Ectodermal cell (in vitro differentiated cells): ENCODE measurements around the gene INPP5A.
"Not testable (repeated sequence)": the region's sequence is repeated elsewhere in the genome, so short reads cannot be mapped to it uniquely, and the experiment has no call there.

Source experiments
- H3K27ac ChIP-seq: 2 replicates; pipeline ENCODE4 v1.7.0; 2013; ENCODE audit warnings: mild to moderate bottlenecking, low read depth, low read length; ENCODE audit not compliant: insufficient read depth, poor library complexity, severe bottlenecking
- H3K27me3 ChIP-seq: 2 replicates; pipeline ENCODE4 v1.7.0; 2013; ENCODE audit warnings: mild to moderate bottlenecking, low read length; ENCODE audit not compliant: insufficient read depth, control insufficient read depth, poor library complexity, severe bottlenecking
- H3K36me3 ChIP-seq: one replicate; pipeline ENCODE4 v1.7.0; 2013; ENCODE audit warnings: low read length; ENCODE audit not compliant: control insufficient read depth, insufficient read depth
- H3K4me1 ChIP-seq: one replicate; pipeline ENCODE4 v1.7.0; 2013; ENCODE audit warnings: low read length; ENCODE audit not compliant: control insufficient read depth, insufficient read depth
- H3K4me3 ChIP-seq: 2 replicates; pipeline ENCODE4 v1.7.0; 2013; ENCODE audit warnings: low read depth, low read length, control low read depth; ENCODE audit not compliant: insufficient read depth
- H3K9me3 ChIP-seq: 2 replicates; pipeline ENCODE4 v1.7.0; 2013; ENCODE audit warnings: mild to moderate bottlenecking, low read length, moderate library complexity; ENCODE audit not compliant: control insufficient read depth
- WGBS, 2 experiments: methylation state at CpG; one replicate each; pipeline ENCODE4 v1.1.7; 2013; ENCODE audit warnings: missing lambda C conversion rate in 2 of 2; 5-methylcytosine and 5-hydroxymethylcytosine counted together

The INPP5A gene

DNA sequence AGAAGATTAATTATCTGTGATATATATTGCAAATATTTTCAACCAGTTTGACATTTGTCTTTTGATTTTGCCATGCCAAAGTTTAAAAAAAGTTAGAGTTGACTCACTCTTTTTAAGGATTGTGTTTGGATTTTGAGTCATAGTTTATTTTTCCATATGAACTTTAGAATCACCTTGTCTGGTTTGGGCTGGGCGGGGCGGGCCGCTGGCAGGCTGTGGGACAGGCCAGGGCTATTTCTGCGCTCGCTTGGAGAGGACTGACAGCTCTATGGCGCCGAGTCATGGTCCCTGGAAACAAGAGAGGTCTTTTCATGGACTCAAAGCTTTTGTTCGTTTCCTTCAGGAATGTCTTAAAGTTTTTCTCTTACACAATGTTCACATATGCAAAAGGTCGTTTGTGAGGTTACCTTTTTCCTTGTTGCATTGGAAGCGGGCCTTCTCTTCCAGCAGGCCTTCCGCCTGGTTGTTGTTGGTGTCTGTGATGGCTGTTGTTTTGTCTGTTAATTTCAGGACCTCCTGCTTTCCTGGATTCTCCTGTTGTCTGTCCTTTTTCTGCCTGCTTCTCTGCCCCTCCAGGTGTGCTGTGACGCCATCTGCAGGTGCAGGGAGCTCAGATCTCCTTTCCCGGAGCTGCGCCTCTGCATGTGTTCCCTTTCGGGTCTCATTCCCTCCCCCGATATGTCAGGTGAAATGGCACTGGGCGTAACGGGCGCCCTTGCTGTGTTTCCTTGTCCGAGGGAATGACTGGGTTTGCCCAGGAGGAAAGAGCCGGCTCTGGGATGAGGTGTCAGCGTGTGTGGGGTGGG lies 53.8 kb downstream of the INPP5A start:
- WGBS, 2 experiments, result 79 to 80% methylated on average over 22 of the region's 22 CpGs
- H3K36me3 ChIP-seq, result no peaks in the 10 kb centered on the region
- H3K9me3 ChIP-seq, result no peaks in the 10 kb centered on the region
- no peak overlapping the region for H3K4me3 ChIP-seq
- no peak overlapping the region for H3K27ac ChIP-seq
- H3K4me1 ChIP-seq, result no peaks in the 10 kb centered on the region
- no peaks in the 10 kb centered on the region for H3K27me3 ChIP-seq

DNA sequence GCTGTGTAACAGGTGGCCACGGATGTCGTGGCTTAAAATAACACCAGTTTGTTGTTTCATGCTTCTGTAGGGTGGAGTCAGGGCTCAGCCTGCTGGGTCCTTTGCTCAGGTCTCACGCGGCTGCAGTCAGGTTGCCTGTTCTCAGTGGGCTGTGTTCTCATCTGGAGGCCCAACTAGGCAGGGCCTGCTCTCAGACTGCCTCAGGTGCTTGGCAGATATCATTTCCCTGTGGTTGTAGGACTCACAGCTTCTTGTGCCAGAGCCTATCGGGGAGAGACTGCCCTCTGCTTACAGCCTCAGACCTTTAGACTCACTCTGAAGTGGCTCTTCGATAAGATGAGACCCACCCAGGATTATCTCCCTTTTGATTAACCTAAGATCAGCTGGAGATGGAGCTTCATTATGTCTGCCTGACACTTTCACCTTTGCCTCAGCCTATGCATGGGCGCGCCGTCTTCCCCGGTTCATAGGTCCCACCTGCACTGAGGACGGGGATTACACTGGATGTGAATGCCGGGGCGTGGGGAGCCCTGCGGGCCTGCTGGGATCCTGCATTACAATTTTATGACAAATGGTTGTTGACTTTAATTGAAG lies 55.3 kb downstream of the INPP5A start:
- 93 to 94% methylated on average over 14 of the region's 14 CpGs for WGBS, 2 experiments
- H3K4me1 ChIP-seq, result no peaks in the 10 kb centered on the region
- no peaks in the 10 kb centered on the region for H3K9me3 ChIP-seq
- no peaks in the 10 kb centered on the region for H3K27me3 ChIP-seq
- H3K27ac ChIP-seq, result no peak overlapping the region
- H3K4me3 ChIP-seq, result no peak overlapping the region
- H3K36me3 ChIP-seq, result no peaks in the 10 kb centered on the region

DNA sequence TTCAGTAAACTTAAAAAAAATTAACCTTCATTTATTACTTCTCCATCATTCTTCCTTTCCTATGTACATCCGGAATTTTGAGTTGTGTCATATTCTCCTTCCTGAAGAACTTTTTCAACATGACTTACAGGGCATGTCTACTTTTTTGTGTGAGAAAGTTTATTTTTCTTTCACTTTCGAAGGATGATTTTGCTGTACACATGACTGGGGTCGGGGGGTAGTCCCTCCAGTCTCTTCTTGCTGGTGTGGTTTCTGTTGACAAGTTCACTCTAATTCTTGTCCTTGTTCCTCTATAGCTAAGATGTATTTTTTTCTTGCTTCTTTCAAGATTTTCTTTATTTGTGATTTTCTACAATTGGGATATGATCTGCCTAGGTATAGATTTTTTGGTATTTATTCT lies 55.8 kb downstream of the INPP5A start:
- H3K4me3 ChIP-seq, result no peak overlapping the region
- no peaks in the 10 kb centered on the region for H3K9me3 ChIP-seq
- WGBS, 2 experiments, result 91 to 97% methylated on average over 3 of the region's 3 CpGs
- H3K27me3 ChIP-seq, result no peaks in the 10 kb centered on the region
- H3K4me1 ChIP-seq, result no peaks in the 10 kb centered on the region
- no peaks in the 10 kb centered on the region for H3K36me3 ChIP-seq
- no peak overlapping the region for H3K27ac ChIP-seq

DNA sequence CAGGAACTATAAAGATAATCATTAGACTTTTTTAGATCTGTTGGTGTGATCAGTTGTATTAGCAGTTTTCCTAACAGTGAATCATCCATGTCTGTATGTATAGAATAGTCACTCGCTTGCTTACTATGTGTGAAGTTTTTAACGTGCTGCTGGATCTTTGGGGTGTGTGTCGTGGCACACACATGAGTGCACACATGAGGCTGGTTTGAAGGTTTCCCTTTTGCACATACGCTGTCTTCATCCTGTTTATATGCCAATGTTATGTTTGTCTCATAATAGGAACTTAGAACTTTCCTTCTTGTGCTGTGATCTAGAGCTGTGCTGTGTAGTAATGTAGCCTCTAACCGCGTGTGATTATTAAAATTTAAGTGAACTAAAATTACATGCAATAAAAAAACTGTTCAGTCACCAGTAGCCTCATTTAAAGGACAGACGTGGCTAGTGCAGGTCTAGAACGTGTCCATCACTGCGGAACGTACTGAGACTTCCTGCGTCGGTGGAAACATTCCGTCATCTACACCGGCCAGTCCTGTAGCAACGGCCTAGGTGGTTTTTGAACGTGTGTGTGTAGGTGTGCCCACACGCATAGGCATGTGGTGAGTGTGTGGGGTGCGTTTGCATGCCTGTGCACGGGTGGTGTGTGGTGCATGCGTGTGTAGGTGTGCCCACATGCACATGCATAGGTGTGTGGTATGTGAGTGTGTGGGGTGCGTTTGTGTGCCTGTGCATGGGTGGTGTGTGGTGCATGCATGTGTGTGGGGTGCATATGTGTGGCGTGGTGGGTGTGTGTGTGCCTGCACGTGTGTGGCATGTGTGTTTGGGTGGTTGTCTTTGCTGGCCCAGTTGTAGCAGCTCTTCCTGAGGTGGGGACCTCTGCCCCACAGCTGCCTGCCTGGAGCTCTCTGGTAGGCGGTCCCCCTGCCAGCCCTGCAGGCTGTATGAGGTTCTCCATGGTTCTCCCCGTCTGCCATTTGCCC lies 56.6 kb downstream of the INPP5A start:
- 93% methylated on average over 25 of the region's 25 CpGs for WGBS, 2 experiments
- Histone ChIP-seq H3K27me3 (no peaks in the 10 kb centered on the region), H3K27ac (no peak overlapping the region), H3K9me3 (no peaks in the 10 kb centered on the region), H3K36me3 (no peaks in the 10 kb centered on the region), H3K4me3 (no peak overlapping the region), H3K4me1 (no peaks in the 10 kb centered on the region)

DNA sequence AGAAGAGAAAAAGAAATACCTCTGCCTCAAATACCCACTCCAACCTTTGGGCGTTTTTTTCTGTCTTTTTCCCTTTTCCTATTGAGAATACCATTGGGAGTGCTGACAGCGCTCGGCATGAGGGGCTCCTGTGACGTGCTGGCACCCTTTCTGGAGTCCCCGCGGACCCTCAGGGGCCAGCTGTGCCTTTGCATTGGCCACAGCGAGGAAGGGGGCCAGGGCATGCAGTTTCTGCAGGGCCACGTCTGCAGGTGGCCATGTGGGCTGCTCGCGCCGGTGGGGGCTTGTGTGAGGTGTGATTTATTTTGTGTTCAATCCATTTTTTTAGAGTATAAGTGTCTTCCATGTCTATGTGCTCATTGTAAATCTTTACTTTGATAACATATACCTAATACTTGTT lies 57.4 kb downstream of the INPP5A start:
- Histone ChIP-seq H3K9me3 (no peaks in the 10 kb centered on the region), H3K4me3 (no peak overlapping the region), H3K36me3 (no peaks in the 10 kb centered on the region), H3K4me1 (no peaks in the 10 kb centered on the region), H3K27me3 (no peaks in the 10 kb centered on the region), H3K27ac (no peak overlapping the region)
- WGBS, 2 experiments, result 88 to 91% methylated on average over 11 of the region's 11 CpGs

DNA sequence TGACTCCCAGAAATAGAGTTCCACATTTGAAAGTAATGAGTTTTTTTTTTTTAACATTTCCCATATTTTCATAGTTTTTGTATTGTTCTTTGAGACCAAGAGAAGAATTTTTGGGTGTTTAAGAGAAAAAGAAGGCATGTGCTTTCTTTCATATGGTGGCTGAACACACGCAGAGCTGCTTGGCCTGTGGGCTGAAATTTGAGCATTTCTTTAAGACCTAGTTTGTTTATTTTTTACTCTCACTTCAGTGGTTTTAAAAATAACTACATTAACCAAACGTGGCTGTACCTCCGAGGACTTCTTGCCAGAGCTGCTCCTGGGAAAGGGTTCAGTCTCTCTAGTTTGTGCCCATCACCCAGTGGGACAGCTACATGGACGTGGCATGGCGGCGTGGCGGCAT lies 58.3 kb downstream of the INPP5A start:
- Histone ChIP-seq H3K4me3 (no peak overlapping the region), H3K27me3 (no peaks in the 10 kb centered on the region), H3K9me3 (no peaks in the 10 kb centered on the region), H3K4me1 (no peaks in the 10 kb centered on the region), H3K36me3 (no peaks in the 10 kb centered on the region), H3K27ac (no peak overlapping the region)
- WGBS, 2 experiments, result 95% methylated on average over 7 of the region's 7 CpGs

DNA sequence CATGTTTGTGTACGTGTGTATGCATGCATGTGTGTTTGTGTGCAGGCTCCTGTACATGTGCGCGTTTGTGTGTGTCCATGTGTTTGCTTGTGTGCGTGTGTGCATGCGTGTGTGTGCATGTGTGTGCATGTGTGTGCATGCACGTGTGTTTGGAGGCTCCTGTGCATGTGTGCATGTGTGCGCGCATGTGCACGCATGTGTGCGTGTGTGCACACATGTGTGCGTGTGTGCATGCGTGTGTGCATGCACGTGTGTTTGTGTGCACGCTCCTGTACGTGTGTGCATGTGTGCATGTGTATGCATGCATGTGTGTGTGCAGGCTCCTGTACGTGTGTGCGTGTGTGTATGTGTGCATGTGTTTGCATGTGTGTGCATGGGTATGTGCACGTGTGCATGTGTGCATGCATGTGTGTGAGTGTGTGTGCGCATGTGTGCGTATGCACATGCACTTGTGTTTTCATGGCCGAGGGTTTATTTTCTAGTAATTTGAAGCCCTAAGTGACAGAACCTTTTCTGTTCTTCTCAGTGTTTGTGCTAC lies 59.2 kb downstream of the INPP5A start:
- Histone ChIP-seq H3K9me3 (no peaks in the 10 kb centered on the region), H3K4me3 (no peak overlapping the region), H3K4me1 (no peaks in the 10 kb centered on the region), H3K27ac (no peak overlapping the region), H3K27me3 (no peaks in the 10 kb centered on the region), H3K36me3 (no peaks in the 10 kb centered on the region)
- 92 to 94% methylated on average over 21 of the region's 21 CpGs for WGBS, 2 experiments

DNA sequence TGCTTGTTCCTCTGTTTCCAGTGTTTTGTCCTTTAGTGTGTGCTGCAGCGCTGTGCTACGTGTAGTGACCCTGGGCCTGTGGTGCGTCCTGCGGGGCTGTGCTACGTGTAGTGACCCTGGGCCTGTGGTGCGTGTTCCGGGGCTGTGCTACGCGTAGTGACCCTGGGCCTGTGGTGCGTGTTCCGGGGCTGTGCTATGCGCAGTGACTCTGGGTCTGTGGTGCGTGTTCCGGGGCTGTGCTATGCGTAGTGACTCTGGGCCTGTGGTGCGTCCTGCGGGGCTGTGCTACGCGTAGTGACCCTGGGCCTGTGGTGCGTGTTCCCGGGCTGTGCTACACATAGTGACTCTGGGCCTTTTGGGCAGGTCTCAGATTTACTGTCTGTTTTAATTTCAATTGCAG lies 60.1 kb downstream of the INPP5A start:
- H3K27me3 ChIP-seq, result no peaks in the 10 kb centered on the region

DNA sequence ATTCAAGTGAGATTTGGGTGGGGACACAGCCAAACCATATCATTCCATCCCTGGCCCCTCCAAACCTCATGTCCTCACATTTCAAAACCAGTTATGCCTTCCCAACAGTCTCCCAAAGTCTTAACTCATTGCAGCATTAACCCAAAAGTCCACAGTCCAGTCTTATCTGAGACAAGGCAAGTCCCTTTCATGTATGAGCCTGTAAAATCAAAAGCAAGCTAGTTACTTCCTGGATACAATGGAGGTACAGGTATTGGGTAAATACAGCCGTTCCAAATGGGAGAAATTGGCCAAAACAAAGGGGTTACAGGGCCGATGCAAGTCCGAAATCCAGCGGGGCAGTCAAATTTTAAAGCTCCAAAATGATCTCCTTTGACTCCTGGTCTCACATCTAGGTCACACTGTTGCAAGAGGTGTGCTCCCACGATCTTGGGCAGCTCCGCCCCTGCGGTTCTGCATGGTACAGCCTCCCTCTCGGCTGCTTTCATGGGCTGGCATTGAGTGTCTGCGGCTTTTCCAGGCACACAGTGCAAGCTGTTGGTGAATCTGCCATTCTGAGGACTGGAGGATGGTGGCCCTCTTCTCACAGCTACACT lies 61.5 kb downstream of the INPP5A start:
- not testable (repeated sequence) for H3K4me1 ChIP-seq, H3K27me3 ChIP-seq, H3K36me3 ChIP-seq, H3K4me3 ChIP-seq, H3K9me3 ChIP-seq, H3K27ac ChIP-seq
- 94 to 95% methylated on average over 9 of the region's 9 CpGs for WGBS, 2 experiments

More for the DNA sequence above, 60.1 kb downstream of the INPP5A start:
- no peak overlapping the region for H3K4me3 ChIP-seq
- no peaks in the 10 kb centered on the region for H3K36me3 ChIP-seq
- no peak overlapping the region for H3K27ac ChIP-seq
- 96% methylated on average over 21 of the region's 21 CpGs for WGBS, 2 experiments
- no peaks in the 10 kb centered on the region for H3K9me3 ChIP-seq
- no peaks in the 10 kb centered on the region for H3K4me1 ChIP-seq
